ENCODE results near the gene CAPZA1. TPM values are rescaled to one million over a fixed set of nuclear protein-coding genes. Genes with fewer than 3 reads are reported as not detected.

CAPZA1 gene
- total RNA-seq, 1 experiment from 2014 or later, result 108 TPM

DNA sequence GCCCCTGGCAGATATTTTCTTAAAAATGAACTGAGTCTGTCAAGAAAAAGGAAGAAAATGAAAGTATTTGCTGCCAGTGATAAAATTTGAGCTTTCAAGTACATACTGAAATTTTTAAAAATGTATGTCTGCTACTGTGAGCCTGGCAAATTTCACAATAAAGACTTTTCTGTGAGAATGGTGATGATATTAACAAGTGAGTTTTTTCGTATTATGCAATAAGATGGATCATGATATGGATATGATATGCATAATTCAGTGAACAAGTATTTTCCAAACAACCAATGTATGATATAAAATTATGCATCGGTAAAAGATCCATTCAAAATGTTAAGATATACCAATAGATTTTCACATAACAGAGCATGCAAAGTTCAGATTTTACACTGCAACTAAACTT, 16.6 kb upstream of the CAPZA1 start:
- Histone ChIP-seq H3K23ac (ENCODE audit: insufficient read length, low read depth, low read length) (no peak overlapping the region), H2BK5ac (ENCODE audit: insufficient read length, low read length) (no peak overlapping the region), H3K9me3 (ENCODE audit: control insufficient read depth, low read depth, low read length) (no peaks in the 10 kb centered on the region), H2BK15ac (ENCODE audit: low read depth, low read length) (no peak overlapping the region), H2AK5ac (ENCODE audit: insufficient read length, low read length) (no peak overlapping the region), H3K56ac (ENCODE audit: insufficient read length, low read depth, low read length) (no peak overlapping the region), H3K9ac (ENCODE audit: extremely low read depth, insufficient read length, low read length) (no peak overlapping the region), H3K18ac (ENCODE audit: insufficient read length, low read depth, low read length) (no peak overlapping the region), H3K4me1 (ENCODE audit: insufficient read depth, low read length) (no peaks in the 10 kb centered on the region), H4K20me1 (ENCODE audit: control insufficient read depth, insufficient read depth, insufficient read length) (no peaks in the 10 kb centered on the region), H3K4ac (ENCODE audit: low read depth, low read length) (no peak overlapping the region), H2BK12ac (ENCODE audit: insufficient read length, low read depth, low read length) (no peak overlapping the region), H2BK20ac (ENCODE audit: low read depth, low read length, poor library complexity, severe bottlenecking) (no peak overlapping the region), H2AFZ (ENCODE audit: low read length) (no peak overlapping the region), H3K27ac (ENCODE audit: insufficient read length, low read depth, low read length) (no peak overlapping the region), H4K91ac (ENCODE audit: insufficient read length, low read depth, low read length) (no peak overlapping the region), H3K79me2 (ENCODE audit: insufficient read depth, low read length) (no peaks in the 10 kb centered on the region), H2BK120ac (ENCODE audit: low read depth, low read length, poor library complexity, severe bottlenecking) (no peak overlapping the region), H3K79me1 (ENCODE audit: insufficient read depth, low read depth, low read length, poor library complexity, severe bottlenecking) (no peaks in the 10 kb centered on the region), H3K4me2 (ENCODE audit: insufficient read depth, insufficient read length, low read length) (no peak overlapping the region), H3K14ac (ENCODE audit: insufficient read depth, low read length) (no peak overlapping the region), H3K27me3 (ENCODE audit: insufficient read depth, low read length) (no peaks in the 10 kb centered on the region), H3T11ph (ENCODE audit: low read length) (no peak overlapping the region), H3K23me2 (ENCODE audit: insufficient read length, low read depth, low read length, poor library complexity, severe bottlenecking) (no peaks in the 10 kb centered on the region), H4K5ac (ENCODE audit: insufficient read length, low read depth, low read length) (no peak overlapping the region), H4K8ac (replicated peaks; ENCODE audit: insufficient read length, low read depth, low read length) (no peak overlapping the region)
- Mint-ChIP-seq H3K4me1 (no peaks in the 10 kb centered on the region), H3K4me3 (no peak overlapping the region), H3K27me3 (ENCODE audit: low read depth) (no peaks in the 10 kb centered on the region), H3K27ac (no peak overlapping the region), H3K9me3 (no peaks in the 10 kb centered on the region), H3K36me3 (ENCODE audit: insufficient read depth in 1 of 3, low read depth in 3 of 3) (peaks cover 8 to 46% (median 28%) of the 10 kb centered on the region in 3 experiments; a peak in 6 of 7 replicates)
- no peak for DNase-seq
- WGBS (ENCODE audit: extremely low coverage, insufficient read length, low lambda C conversion rate), result no CpG with 5 or more reads among the region's 2 CpGs
- TF ChIP-seq CTCF (conservative IDR thresholded peaks at IDR 0.05), result no peak

Data from H9 (cell line).